Fibroblast of lung (primary cell): ENCODE results near the gene SESN1.

ENCODE experiments used
- EZH2 ChIP-seq: IDR thresholded peaks from 2 replicates; pipeline ENCODE4 v1.5.1; 2012; ENCODE audit warnings: low read length, control low read depth, mild to moderate bottlenecking; ENCODE audit errors: missing control alignments
- TF ChIP-seq, protein P1 (sequence below), 2 donors: IDR thresholded peaks in 1 of 2; conservative IDR thresholded peaks in 1 of 2; 1 replicate in 1 of 2; 2 replicates in 1 of 2; pipeline ENCODE4 v1.5.1; 2011 to 2012; ENCODE audit warnings: low read length in 2 of 2, control low read depth in 1 of 2, inconsistent platforms in 1 of 2, low read depth in 1 of 2, mild to moderate bottlenecking in 1 of 2

DNA sequence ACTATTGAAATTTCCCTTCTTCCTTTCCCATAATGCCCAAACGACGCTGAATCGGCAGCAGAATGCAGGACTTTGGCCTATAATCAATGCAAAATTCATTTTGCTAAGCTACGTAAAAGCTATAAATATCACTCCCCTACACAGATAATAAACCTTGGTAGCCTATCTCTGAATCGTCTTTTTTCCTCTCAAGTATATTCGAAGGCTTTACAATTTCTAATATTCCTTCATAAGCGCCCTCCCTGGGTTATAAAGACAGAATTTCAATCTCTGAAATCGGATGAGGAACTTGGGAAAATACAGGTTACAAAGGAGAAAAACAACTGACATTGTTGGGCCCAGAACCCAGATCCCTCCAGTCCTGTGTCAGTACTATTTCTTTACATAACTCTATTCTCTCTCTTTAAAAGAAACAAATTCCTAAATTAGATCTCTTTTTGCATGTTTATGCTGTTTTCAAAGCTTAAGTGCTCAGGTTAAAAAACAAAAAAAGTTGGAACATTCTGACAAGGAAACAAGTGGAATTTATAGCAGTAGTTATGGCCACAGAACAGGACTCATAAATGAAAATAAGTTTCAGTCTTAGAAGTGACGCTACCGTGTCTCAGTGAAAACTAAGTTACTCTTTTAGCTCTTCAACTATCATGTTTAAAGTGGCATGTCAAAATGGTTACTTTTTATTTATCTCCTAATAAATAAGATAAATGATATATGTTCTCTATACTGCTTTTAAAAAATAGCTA is 84.5 kb downstream of the SESN1 start:
- TF ChIP-seq, protein P1, sequence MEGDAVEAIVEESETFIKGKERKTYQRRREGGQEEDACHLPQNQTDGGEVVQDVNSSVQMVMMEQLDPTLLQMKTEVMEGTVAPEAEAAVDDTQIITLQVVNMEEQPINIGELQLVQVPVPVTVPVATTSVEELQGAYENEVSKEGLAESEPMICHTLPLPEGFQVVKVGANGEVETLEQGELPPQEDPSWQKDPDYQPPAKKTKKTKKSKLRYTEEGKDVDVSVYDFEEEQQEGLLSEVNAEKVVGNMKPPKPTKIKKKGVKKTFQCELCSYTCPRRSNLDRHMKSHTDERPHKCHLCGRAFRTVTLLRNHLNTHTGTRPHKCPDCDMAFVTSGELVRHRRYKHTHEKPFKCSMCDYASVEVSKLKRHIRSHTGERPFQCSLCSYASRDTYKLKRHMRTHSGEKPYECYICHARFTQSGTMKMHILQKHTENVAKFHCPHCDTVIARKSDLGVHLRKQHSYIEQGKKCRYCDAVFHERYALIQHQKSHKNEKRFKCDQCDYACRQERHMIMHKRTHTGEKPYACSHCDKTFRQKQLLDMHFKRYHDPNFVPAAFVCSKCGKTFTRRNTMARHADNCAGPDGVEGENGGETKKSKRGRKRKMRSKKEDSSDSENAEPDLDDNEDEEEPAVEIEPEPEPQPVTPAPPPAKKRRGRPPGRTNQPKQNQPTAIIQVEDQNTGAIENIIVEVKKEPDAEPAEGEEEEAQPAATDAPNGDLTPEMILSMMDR (conservative IDR thresholded peaks at IDR 0.05 in 1 of 2, IDR thresholded peaks at IDR 0.05 in 1 of 2; ENCODE audit: low read depth in 1 of 2, low read length in 2 of 2), result no peak
- no peak for TF ChIP-seq EZH2
